Adrenal gland (tissue), 12 donors: ENCODE results near the gene SLC11A1. TPM values are rescaled to one million over a fixed set of nuclear protein-coding genes. Genes with fewer than 3 reads are reported as not detected.

Source experiments
- DNase-seq, 7 donors: peaks; one replicate each; pipeline ENCODE4 v3.0.0-alpha.2; 2019 to 2020
- H3K27ac ChIP-seq, 5 donors: fragments of 200-600 bp; sonication (generic) in 4 of 5; 1 replicate in 3 of 5; 2 replicates in 2 of 5; pipeline versions ENCODE4 v1.5.1 to v1.8.0; 2016 to 2020; ENCODE audit warnings: mild to moderate bottlenecking in 1 of 5
- H3K27me3 ChIP-seq: fragments of 200-600 bp; 2 replicates; pipeline ENCODE4 v1.8.0; 2021
- H3K36me3 ChIP-seq, 2 donors: fragments of 200-600 bp; replicated peaks in 1 of 2; 1 replicate in 1 of 2; 2 replicates in 1 of 2; pipeline versions ENCODE4 v1.5.1 to v1.8.0; 2018 to 2022
- H3K4me1 ChIP-seq, 2 donors: fragments of 200-600 bp; replicated peaks in 1 of 2; 1 replicate in 1 of 2; 2 replicates in 1 of 2; pipeline versions ENCODE4 v1.5.1 to v1.8.0; 2018 to 2021
- H3K4me3 ChIP-seq, 4 donors: fragments of 200-600 bp; sonication (generic) in 3 of 4; one replicate each; pipeline ENCODE4 v1.5.1; 2016 to 2018
- H3K9me3 ChIP-seq, 3 donors: fragments of 200-600 bp; sonication (generic) in 1 of 3; replicated peaks in 1 of 3; 1 replicate in 2 of 3; 2 replicates in 1 of 3; pipeline versions ENCODE4 v1.5.1 to v1.8.0; 2016 to 2021
- CTCF ChIP-seq, 6 experiments: fragments of 450-650 bp in 4 of 6; fragments of 200-600 bp in 2 of 6; sonication (generic) in 1 of 6; IDR thresholded peaks; 1 replicate in 5 of 6; 2 replicates in 1 of 6; pipeline versions ENCODE4 v1.5.1 to v1.8.0; 2016 to 2021; ENCODE audit warnings: antibody characterized with exemption in 6 of 6, mild to moderate bottlenecking in 2 of 6, moderate library complexity in 1 of 6
- POLR2A ChIP-seq, 2 donors: fragments of 450-650 bp; IDR thresholded peaks; one replicate each; pipeline ENCODE4 v1.6.1; 2017; ENCODE audit warnings: antibody characterized with exemption in 2 of 2, mild to moderate bottlenecking in 2 of 2, moderate library complexity in 1 of 2
- WGBS, 4 donors: extraction: QIAGEN DNeasy Blood & Tissue Kit in 2 of 4; methylation state at CpG; one replicate each; pipeline versions ENCODE4 v1.1.5 to v1.1.7; 2013 to 2017; 5-methylcytosine and 5-hydroxymethylcytosine counted together
- intact Hi-C, 2 donors: fragments of 100-400 bp; cut with DNase I; formaldehyde crosslinking; loops; one replicate each; pipeline versions ENCODE4 v1.14.1 to v1.15.0; 2022 to 2023
- polyA plus RNA-seq, 3 donors: library from polyadenylated mRNA; stranded (reverse); fragments of 200-250 nt in 2 of 3; fragments of 350-450 nt in 1 of 3; fragmentation: Illumina TruSeq in 1 of 3; extraction: RNeasy Lipid Tissue Mini Kit (QIAGEN cat#74804) in 1 of 3; gene quantifications; one replicate each; pipeline ENCODE4 v1.2.3, GENCODE V29; 2013 to 2014
- total RNA-seq, 9 donors: library from RNA; depleted of rRNA in 4 of 9; stranded (reverse); fragments of >200 nt in 4 of 9; fragments of 120-200 nt in 1 of 9; fragmentation: NEBNext Ultra II Directional in 1 of 9; extraction: Animal tissue kit (Norgen Biotek cat#: 25700) in 1 of 9; gene quantifications; one replicate each; pipeline versions ENCODE4 v1.1.0 to v1.2.4, GENCODE V29; 2013 to 2023
- donor health status: healthy with polysubstance abuse.
- donor health status: Bipolar disorder and iron deficiency.
- donor health status: DM: yes; HTN: yes; CAD: no.
- donor health status: DM: no; HTN: no; CAD: no.
- donor health status: DM: no; HTN: no; CAD: no.
- donor health status: DM: yes; HTN: yes; CAD: no.

The SLC11A1 gene
- total and polyA plus RNA-seq, 12 donors, result 1.1 to 89.9 (median 30.9) TPM

- 85 to 92% (median 90%) methylated on average over 4 to 9 of the region's 9 CpGs for WGBS, 4 donors
- intact Hi-C loops, result loop anchor here in 1 of 2 donors (5.0 to 10.0 kb wide), 2 partner anchors 38 to 226 kb away; no protein-coding TSS in a partner anchor
- TF ChIP-seq POLR2A (IDR thresholded peaks at IDR 0.05) (no peak), CTCF (IDR thresholded peaks at IDR 0.05) (no peak)
Observed at GRCh38 chr2:218418717-218419458, 36.8 kb downstream of the SLC11A1 start, which contains the start of gene VIL1. VIL1 (plus strand) TSS chr2:218419123; CDS start chr2:218423779, 4,656 bp downstream.

GRCh38 chr2:218419630-218420216, 37.6 kb downstream of the SLC11A1 start:
- no peaks in the 10 kb centered on the region for H3K4me1 ChIP-seq
- no peak overlapping the region for H3K4me3 ChIP-seq
- WGBS, 4 donors, result 72 to 87% (median 82%) methylated on average over 7 of the region's 7 CpGs; no CpG with 5 or more reads in 1 of the 4 donors
- DNase-seq, result no peak
- no peaks in the 10 kb centered on the region for H3K27me3 ChIP-seq
- TF ChIP-seq CTCF (IDR thresholded peaks at IDR 0.05), result no peak
- no peak for TF ChIP-seq POLR2A (IDR thresholded peaks at IDR 0.05)
- intact Hi-C loops, result loop anchor here in 1 of 2 donors (5.0 to 10.0 kb wide), 2 partner anchors 38 to 225 kb away; no protein-coding TSS in a partner anchor
- H3K36me3 ChIP-seq, result no peaks in the 10 kb centered on the region
- no peak overlapping the region for H3K27ac ChIP-seq
- H3K9me3 ChIP-seq, result no peaks in the 10 kb centered on the region

More at GRCh38 chr2:218418717-218419458, 36.8 kb downstream of the SLC11A1 start, which contains the start of gene VIL1:
- no peaks in the 10 kb centered on the region for H3K9me3 ChIP-seq
- no peaks in the 10 kb centered on the region for H3K27me3 ChIP-seq
- no peak within 1 kb of the TSS for H3K4me3 ChIP-seq
- H3K27ac ChIP-seq, result no peak within 1 kb of the TSS
- H3K36me3 ChIP-seq, result no peaks in the 10 kb centered on the region
- DNase-seq, result no peak
- H3K4me1 ChIP-seq, result no peaks in the 10 kb centered on the region

- Histone ChIP-seq H3K9me3 (no peaks in the 10 kb centered on the region), H3K4me3 (no peak overlapping the region), H3K36me3 (no peaks in the 10 kb centered on the region), H3K27ac (no peak overlapping the region), H3K4me1 (no peaks in the 10 kb centered on the region), H3K27me3 (no peaks in the 10 kb centered on the region)
- TF ChIP-seq CTCF (IDR thresholded peaks at IDR 0.05) (no peak), POLR2A (IDR thresholded peaks at IDR 0.05) (no peak)
- WGBS, 4 donors, result 81 to 92% (median 90%) methylated on average over 2 of the region's 2 CpGs
- no peak for DNase-seq
- intact Hi-C loops, result no loop called here
Observed at GRCh38 chr2:218421027-218421426, 39.0 kb downstream of the SLC11A1 start.

- Histone ChIP-seq H3K27ac (no peak overlapping the region), H3K27me3 (no peaks in the 10 kb centered on the region), H3K36me3 (no peaks in the 10 kb centered on the region), H3K4me3 (no peak overlapping the region), H3K9me3 (no peaks in the 10 kb centered on the region), H3K4me1 (no peaks in the 10 kb centered on the region)
- WGBS, 4 donors, result 41 to 86% (median 83%) methylated on average over 3 to 9 of the region's 9 CpGs
- no peak for DNase-seq
- intact Hi-C loops, result no loop called here
- TF ChIP-seq POLR2A (IDR thresholded peaks at IDR 0.05), result no peak
- TF ChIP-seq CTCF (IDR thresholded peaks at IDR 0.05), result no peak
Observed at GRCh38 chr2:218422403-218423086, 40.5 kb downstream of the SLC11A1 start.
